Activated T-helper 1 cell treated with anti-CD3 and anti-CD28 coated beads, Interleukin-12 subunit alpha, Interleukin-12 subunit beta, Interleukin-2, Interleukin-4 antibody, amounts not matched to agents 30 ng/mL and 10 ng/mL and 1 ng/mL, durations not matched to agents 14 hours and 24 hours and 36 hours (primary cell): Measurements from ENCODE around the gene NUDT9. TPM values are rescaled to one million over a fixed set of nuclear protein-coding genes. Genes with fewer than 3 reads are reported as not detected.

ENCODE experiments used
- DNase-seq: peaks from one replicate; pipeline ENCODE4 v3.0.0; 2021; ENCODE audit warnings: low spot score
- H3K27ac Mint-ChIP-seq: one replicate; pipeline ENCODE4 v1.8.0; 2021; ENCODE audit warnings: mild to moderate bottlenecking, mixed read lengths
- H3K27me3 Mint-ChIP-seq: one replicate; pipeline ENCODE4 v1.8.0; 2022; ENCODE audit warnings: mild to moderate bottlenecking, moderate library complexity, mixed read lengths; ENCODE audit not compliant: insufficient read depth
- H3K36me3 Mint-ChIP-seq: one replicate; pipeline ENCODE4 v1.8.0; 2021; ENCODE audit warnings: low read depth, mixed read lengths
- H3K4me1 Mint-ChIP-seq: one replicate; pipeline ENCODE4 v1.8.0; 2021; ENCODE audit warnings: low read depth, mixed read lengths
- H3K4me3 Mint-ChIP-seq: one replicate; pipeline ENCODE4 v1.8.0; 2021; ENCODE audit warnings: mild to moderate bottlenecking, moderate library complexity, mixed read lengths
- H3K9me3 Mint-ChIP-seq: one replicate; pipeline ENCODE4 v1.8.0; 2021; ENCODE audit warnings: mixed read lengths
- intact Hi-C: fragments of 100-400 bp; cut with micrococcal nuclease; formaldehyde crosslinking; loops from one replicate; pipeline ENCODE4 v1.15.1; 2024
- total RNA-seq: library from RNA; stranded (reverse); gene quantifications from 2 replicates; pipeline ENCODE4 v1.2.3, GENCODE V29; 2022

The NUDT9 gene
- total RNA-seq, 1 donor from 2014 or later = 13.9 TPM

DNA sequence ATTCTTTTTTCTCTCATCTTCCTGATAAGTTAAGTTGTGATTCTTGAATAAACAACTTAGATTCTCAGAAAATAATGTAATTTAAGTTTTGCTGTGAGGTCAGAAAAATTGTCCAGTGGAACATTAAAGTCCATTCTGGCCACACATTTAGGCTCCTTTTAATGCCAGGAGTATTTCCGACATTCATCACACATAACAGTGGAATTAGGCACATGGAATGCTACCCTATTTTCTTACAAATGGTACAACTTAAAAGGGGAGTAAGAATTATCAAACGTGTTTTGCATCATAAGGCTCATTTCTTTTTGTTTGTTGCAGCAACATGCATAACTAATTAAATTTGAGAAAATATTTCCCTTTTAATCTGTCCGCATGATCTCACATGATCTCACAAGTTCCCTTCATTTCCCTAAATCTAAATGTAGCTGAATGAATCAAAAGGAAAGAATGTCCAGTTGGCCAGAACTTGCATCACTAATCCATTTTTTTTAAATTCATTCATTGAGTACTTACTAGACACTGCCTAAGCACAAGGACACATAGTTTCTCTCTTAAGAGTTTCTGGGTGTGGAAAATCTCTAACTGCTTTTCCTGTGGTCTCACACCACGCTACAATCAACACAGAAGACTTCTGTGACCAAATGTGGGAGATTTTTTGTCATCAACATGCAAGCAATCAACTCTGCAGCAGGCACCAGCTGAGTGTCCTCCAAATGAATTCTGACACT, 84.8 kb downstream of the NUDT9 start:
- intact Hi-C loops = no loop called here
- H3K4me3 Mint-ChIP-seq = no peak overlapping the region
- DNase-seq = no peak
- no peaks in the 10 kb centered on the region for H3K27me3 Mint-ChIP-seq
- no peaks in the 10 kb centered on the region for H3K4me1 Mint-ChIP-seq
- no peak overlapping the region for H3K27ac Mint-ChIP-seq
- no peaks in the 10 kb centered on the region for H3K9me3 Mint-ChIP-seq
- H3K36me3 Mint-ChIP-seq = no peaks in the 10 kb centered on the region

Other genes starting within 250 kb of the NUDT9 start
- 15.1 and 17.6 TPM in 2 replicates for gene KLHL8, start 202.0 kb upstream of the NUDT9 start, total RNA-seq
- gene HSD17B13, start 99.7 kb upstream of the NUDT9 start, total RNA-seq = 0.10 TPM in 1 of 2 replicates, not detected in the other
- 12.1 and 12.7 TPM in 2 replicates for gene HSD17B11, start 31.4 kb upstream of the NUDT9 start, total RNA-seq
- gene SPARCL1, start 106.8 kb downstream of the NUDT9 start, total RNA-seq = not detected in 2 replicates
- not detected in 2 replicates for gene DSPP, start 186.0 kb downstream of the NUDT9 start, total RNA-seq
- gene DMP1, start 227.7 kb downstream of the NUDT9 start, total RNA-seq = not detected in 2 replicates